ENCODE results near the gene SCN1B. TPM values are rescaled to one million over a fixed set of nuclear protein-coding genes. Genes with fewer than 3 reads are reported as not detected.

The SCN1B gene
- total RNA-seq, 4 donors from 2014 or later, result 8.0 to 23.2 (median 11.8) TPM

DNA sequence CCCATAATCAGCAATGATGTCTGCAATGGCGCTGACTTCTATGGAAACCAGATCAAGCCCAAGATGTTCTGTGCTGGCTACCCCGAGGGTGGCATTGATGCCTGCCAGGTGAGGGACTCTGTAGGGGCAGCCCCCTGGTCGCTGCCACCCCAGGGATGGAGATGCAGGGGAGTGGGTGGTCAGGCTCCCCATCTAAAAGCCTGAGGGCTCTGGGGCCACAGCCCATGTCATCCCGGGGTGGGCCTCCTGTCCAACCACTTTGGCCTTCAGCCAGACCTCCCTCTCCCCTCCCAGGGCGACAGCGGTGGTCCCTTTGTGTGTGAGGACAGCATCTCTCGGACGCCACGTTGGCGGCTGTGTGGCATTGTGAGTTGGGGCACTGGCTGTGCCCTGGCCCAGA is 35.3 kb downstream of the SCN1B start:
- DNase-seq (ENCODE audit: low spot score), result no peak
- TF ChIP-seq, protein P1, sequence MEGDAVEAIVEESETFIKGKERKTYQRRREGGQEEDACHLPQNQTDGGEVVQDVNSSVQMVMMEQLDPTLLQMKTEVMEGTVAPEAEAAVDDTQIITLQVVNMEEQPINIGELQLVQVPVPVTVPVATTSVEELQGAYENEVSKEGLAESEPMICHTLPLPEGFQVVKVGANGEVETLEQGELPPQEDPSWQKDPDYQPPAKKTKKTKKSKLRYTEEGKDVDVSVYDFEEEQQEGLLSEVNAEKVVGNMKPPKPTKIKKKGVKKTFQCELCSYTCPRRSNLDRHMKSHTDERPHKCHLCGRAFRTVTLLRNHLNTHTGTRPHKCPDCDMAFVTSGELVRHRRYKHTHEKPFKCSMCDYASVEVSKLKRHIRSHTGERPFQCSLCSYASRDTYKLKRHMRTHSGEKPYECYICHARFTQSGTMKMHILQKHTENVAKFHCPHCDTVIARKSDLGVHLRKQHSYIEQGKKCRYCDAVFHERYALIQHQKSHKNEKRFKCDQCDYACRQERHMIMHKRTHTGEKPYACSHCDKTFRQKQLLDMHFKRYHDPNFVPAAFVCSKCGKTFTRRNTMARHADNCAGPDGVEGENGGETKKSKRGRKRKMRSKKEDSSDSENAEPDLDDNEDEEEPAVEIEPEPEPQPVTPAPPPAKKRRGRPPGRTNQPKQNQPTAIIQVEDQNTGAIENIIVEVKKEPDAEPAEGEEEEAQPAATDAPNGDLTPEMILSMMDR (IDR thresholded peaks at IDR 0.05), result no peak
- no peak for ATAC-seq (ENCODE audit: low FRiP score)

DNA sequence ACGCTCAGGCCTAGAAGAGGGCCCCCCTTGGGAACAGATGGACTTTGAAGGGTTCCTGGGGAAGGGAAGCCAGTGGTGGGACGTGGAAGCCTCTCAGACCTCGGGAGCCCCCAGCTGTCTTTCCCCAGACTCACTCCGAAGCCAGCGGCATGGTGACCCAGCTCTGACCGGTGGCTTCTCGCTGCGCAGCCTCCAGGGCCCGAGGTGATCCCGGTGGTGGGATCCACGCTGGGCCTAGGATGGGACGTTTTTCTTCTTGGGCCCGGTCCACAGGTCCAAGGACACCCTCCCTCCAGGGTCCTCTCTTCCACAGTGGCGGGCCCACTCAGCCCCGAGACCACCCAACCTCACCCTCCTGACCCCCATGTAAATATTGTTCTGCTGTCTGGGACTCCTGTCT is 35.9 kb downstream of the SCN1B start:
- ATAC-seq (ENCODE audit: low FRiP score), result no peak
- TF ChIP-seq, protein P1 (IDR thresholded peaks at IDR 0.05), result no peak
- DNase-seq (ENCODE audit: low spot score), result no peak

DNA sequence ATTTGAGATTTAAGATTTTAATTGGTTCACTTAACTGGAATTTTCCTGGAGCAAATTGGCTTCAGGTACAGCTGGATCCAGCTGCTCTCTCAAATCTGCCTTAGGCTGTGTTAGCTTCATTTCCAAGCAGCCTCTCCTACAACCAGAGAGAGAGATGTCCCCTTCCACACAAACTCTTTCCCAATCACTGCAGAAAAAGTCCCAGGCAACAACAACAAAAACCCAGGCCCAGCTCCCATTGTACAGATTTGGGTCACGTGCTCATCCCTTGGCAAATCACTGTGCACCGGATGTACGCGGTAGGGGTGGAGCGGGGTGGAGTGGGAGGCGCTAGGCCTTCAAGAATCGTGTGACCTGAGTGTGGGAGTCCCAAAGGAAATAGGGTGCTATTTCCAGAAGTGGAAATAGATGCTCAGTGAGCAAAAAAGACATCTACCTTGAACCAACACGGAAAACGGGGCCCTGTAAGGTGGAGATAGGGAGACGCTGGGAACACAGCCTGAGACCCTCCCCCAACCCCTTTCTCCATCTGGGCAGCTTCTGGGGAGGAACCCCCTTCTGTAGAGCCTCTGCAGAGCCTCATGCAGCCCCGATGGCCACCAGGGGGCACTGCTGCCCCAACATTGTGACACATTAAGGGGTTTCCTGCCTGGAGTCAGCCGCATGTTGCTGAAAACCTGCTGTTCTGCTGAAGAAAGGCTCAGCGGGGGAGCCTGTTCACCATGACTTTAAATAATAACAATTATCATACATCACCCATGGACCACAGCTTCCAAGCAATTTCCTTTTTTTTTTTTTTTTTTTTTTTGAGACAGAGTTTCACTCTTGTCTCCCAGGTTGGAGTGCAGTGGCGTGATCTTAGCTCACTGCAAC is 36.7 kb downstream of the SCN1B start:
- TF ChIP-seq, protein P1 (IDR thresholded peaks at IDR 0.05), result peak in 2 of 3 donors; percentile 68 to 82
- DNase-seq (ENCODE audit: low spot score) (peak; percentile 99), ATAC-seq (ENCODE audit: low FRiP score) (peak; percentile 77)

DNA sequence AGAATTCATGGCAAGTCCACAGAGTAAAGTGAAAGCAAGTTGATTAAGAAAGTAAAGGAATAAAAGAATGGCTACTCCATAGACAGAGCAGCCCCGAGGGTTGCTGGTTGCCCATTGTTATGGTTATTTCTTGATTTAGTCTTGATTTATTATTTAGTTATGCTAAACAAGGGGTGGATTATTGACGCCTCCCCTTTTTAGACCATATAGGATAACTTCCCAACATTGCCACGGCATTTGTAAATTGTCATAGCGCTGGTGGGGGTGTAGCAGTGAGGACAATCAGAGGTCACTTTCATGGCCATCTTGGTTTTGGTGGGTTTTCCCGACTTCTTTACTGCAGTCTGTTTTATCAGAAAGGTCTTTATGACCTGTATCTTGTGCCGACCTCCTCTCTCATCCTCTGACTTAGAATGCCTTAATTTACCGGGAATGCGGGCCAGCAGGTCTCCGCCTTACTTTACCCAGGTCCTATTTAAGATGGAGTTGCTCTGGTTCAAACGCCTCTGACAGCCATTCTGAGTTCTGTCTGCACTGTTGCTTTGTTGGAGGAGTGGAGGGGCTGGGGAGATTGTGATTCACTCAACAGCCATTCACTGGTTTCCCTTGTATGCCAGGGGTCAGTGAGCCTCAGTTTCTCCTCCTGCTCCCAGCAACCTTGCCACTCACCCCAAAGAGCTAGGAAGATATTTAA is 38.8 kb downstream of the SCN1B start:
- TF ChIP-seq, protein P1 (IDR thresholded peaks at IDR 0.05), result no peak
- DNase-seq (ENCODE audit: low spot score), result no peak
- no peak for ATAC-seq (ENCODE audit: low FRiP score)

DNA sequence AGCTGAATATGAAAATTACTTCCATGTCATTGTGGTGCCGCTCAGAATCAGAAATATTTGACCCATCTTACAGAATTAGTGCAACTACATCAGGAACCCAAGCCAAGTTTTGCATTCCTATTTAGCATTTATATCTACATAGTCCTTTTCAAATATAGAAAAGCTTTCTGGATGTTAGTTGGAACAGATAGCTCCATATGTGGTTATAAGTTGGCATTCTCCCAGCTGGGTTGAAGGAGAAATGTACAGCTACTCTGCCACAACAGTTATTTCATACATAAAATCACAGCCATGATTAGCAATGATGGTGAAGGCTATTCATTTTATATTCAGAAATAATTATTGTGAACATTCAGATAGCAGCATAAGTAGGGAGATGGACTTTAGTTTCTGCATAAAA is 39.4 kb downstream of the SCN1B start:
- ATAC-seq (ENCODE audit: low FRiP score) (no peak), DNase-seq (ENCODE audit: low spot score) (no peak)
- TF ChIP-seq, protein P1 (IDR thresholded peaks at IDR 0.05), result no peak

DNA sequence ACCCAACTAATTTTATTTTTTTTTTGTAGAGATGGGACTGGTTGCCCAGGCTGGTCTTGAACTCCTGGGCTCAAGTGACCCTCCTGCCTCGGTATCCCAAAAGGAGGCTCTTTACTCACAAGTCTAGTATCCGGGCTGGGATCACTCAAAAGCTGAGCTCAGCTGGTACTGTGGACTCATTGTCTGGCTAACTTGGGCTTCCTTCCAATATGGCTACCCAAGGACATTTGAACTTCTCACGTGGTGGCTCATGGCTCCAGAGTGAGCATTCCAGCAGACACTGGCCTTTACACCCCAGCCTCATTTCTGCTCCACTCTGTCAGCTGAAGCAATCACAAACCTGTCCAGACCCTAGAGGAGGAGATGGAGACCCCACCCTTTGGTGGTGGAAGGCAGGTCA is 40.2 kb downstream of the SCN1B start:
- TF ChIP-seq, protein P1 (IDR thresholded peaks at IDR 0.05), result no peak
- DNase-seq (ENCODE audit: low spot score) (no peak), ATAC-seq (ENCODE audit: low FRiP score) (no peak)
